Measurements from ENCODE around the gene POU2AF3. TPM values are rescaled to one million over a fixed set of nuclear protein-coding genes. Genes with fewer than 3 reads are reported as not detected.

POU2AF3 gene
- polyA plus RNA-seq, 1 of the 3 experiments (the other 2 are of a cell fraction): 0.07 TPM

- Histone ChIP-seq H3K27me3 (ENCODE audit: insufficient read depth) (no peaks in the 10 kb centered on the region), H4K20me1 (ENCODE audit: insufficient read depth) (no peaks in the 10 kb centered on the region), H3K4me2 (no peak overlapping the region), H3K9ac (no peak overlapping the region), H3K9me3 (no peaks in the 10 kb centered on the region; the same call in 1 of the 2 replicates), H3K9me2 (no peaks in the 10 kb centered on the region), H3K27ac (ENCODE audit: low read depth in 2 of 2, low read length in 1 of 2) (no peak overlapping the region), H3K4me1 (ENCODE audit: control insufficient read depth in 1 of 2, insufficient read depth in 2 of 2, low read depth in 1 of 2, low read length in 1 of 2) (no peaks in the 10 kb centered on the region), H3K36me3 (replicated peaks in 1 of 2; ENCODE audit: control insufficient read depth in 1 of 2, insufficient read depth in 2 of 2, low read length in 1 of 2) (no peaks in the 10 kb centered on the region), H2AFZ (ENCODE audit: low read depth) (no peak overlapping the region), H3K4me3 (ENCODE audit: low read depth in 2 of 2, low read length in 1 of 2) (no peak overlapping the region), H3K79me2 (ENCODE audit: insufficient read depth) (no peaks in the 10 kb centered on the region), H3F3A (replicated peaks; ENCODE audit: insufficient read depth) (no peaks in the 10 kb centered on the region)
- DNase-seq: no peak
- TF ChIP-seq RCOR1 (IDR thresholded peaks at IDR 0.05; ENCODE audit: low read length): no peak
- TF ChIP-seq TCF12 (IDR thresholded peaks at IDR 0.05): no peak
- TF ChIP-seq, protein P1, sequence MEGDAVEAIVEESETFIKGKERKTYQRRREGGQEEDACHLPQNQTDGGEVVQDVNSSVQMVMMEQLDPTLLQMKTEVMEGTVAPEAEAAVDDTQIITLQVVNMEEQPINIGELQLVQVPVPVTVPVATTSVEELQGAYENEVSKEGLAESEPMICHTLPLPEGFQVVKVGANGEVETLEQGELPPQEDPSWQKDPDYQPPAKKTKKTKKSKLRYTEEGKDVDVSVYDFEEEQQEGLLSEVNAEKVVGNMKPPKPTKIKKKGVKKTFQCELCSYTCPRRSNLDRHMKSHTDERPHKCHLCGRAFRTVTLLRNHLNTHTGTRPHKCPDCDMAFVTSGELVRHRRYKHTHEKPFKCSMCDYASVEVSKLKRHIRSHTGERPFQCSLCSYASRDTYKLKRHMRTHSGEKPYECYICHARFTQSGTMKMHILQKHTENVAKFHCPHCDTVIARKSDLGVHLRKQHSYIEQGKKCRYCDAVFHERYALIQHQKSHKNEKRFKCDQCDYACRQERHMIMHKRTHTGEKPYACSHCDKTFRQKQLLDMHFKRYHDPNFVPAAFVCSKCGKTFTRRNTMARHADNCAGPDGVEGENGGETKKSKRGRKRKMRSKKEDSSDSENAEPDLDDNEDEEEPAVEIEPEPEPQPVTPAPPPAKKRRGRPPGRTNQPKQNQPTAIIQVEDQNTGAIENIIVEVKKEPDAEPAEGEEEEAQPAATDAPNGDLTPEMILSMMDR (IDR thresholded peaks at IDR 0.05): no peak
- TF ChIP-seq YY1 (IDR thresholded peaks at IDR 0.05; ENCODE audit: low read depth): no peak
- no peak for TF ChIP-seq EP300 (IDR thresholded peaks at IDR 0.05; ENCODE audit: borderline replicate concordance in 1 of 2, low read depth in 1 of 2, low read length in 1 of 2)
- TF ChIP-seq RAD21 (IDR thresholded peaks at IDR 0.05; ENCODE audit: low read length): no peak
- no peak for TF ChIP-seq TEAD4 (IDR thresholded peaks at IDR 0.05; ENCODE audit: borderline replicate concordance, insufficient read depth)
- TF ChIP-seq, protein P2, sequence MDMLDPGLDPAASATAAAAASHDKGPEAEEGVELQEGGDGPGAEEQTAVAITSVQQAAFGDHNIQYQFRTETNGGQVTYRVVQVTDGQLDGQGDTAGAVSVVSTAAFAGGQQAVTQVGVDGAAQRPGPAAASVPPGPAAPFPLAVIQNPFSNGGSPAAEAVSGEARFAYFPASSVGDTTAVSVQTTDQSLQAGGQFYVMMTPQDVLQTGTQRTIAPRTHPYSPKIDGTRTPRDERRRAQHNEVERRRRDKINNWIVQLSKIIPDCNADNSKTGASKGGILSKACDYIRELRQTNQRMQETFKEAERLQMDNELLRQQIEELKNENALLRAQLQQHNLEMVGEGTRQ (IDR thresholded peaks at IDR 0.05; ENCODE audit: borderline replicate concordance, low read depth, low read length): no peak
- no peak for TF ChIP-seq SMC3 (IDR thresholded peaks at IDR 0.05; ENCODE audit: low read depth, low read length)
- no peak for TF ChIP-seq MAX (IDR thresholded peaks at IDR 0.05; ENCODE audit: low read depth)
- TF ChIP-seq GATA2 (CRISPR knock-in tag; IDR thresholded peaks at IDR 0.05): no peak
- no peak for TF ChIP-seq FOXM1 (IDR thresholded peaks at IDR 0.05; ENCODE audit: low read depth)
- no peak for TF ChIP-seq TAF1 (IDR thresholded peaks at IDR 0.05; ENCODE audit: borderline replicate concordance, low read depth, low read length)
- TF ChIP-seq FOSL2 (IDR thresholded peaks at IDR 0.05; ENCODE audit: borderline replicate concordance, low read depth): no peak
- no peak for TF ChIP-seq ELF1 (IDR thresholded peaks at IDR 0.05)
- no peak for TF ChIP-seq EZH2phosphoT487 (IDR thresholded peaks at IDR 0.05; ENCODE audit: borderline replicate concordance, low read depth)
- TF ChIP-seq ZBTB33 (IDR thresholded peaks at IDR 0.05; ENCODE audit: borderline replicate concordance, low read depth): no peak
- no peak for TF ChIP-seq NFIC (IDR thresholded peaks at IDR 0.05; ENCODE audit: borderline replicate concordance)
- no peak for TF ChIP-seq RXRA (IDR thresholded peaks at IDR 0.05; ENCODE audit: borderline replicate concordance, low read depth)
- 57% methylated on average over 9 of the region's 9 CpGs for WGBS (ENCODE audit: low lambda C conversion rate)
- POLR2A ChIA-PET: no interaction called here
- CTCF ChIA-PET: no interaction called here
These were observed 53.9 kb downstream of the POU2AF3 start for GRCh38 chr11:111352231-111352746.

Measured in SK-N-SH (cell line).